HepG2 (cell line): ENCODE results near the gene CDV3. TPM values are rescaled to one million over a fixed set of nuclear protein-coding genes. Genes with fewer than 3 reads are reported as not detected.

Experiments used
- ARNT ChIP-seq: fragments of 450-650 bp; IDR thresholded peaks from 2 replicates; pipeline ENCODE4 v1.6.1; 2017
- CBFB ChIP-seq: sonication (generic); formaldehyde crosslinking; IDR thresholded peaks from 2 replicates; pipeline ENCODE4 v1.4.0; 2020; ENCODE audit warnings: missing genetic modification reagents
- CEBPG ChIP-seq: IDR thresholded peaks from 2 replicates; pipeline ENCODE4 v1.6.1; 2016
- CHCHD3 ChIP-seq: sonication (generic); formaldehyde crosslinking; IDR thresholded peaks from 2 replicates; pipeline ENCODE4 v1.8.0; 2022; ENCODE audit warnings: mild to moderate bottlenecking, missing genetic modification reagents, moderate library complexity
- EP300 ChIP-seq, 3 experiments: sonication (generic) in 1 of 3; formaldehyde crosslinking in 1 of 3; IDR thresholded peaks; 2 replicates each; pipeline versions ENCODE4 v1.5.1 to v1.6.1; 2011 to 2020; ENCODE audit warnings: low read depth in 2 of 3, low read length in 2 of 3, borderline replicate concordance in 1 of 3, improper control_type of control experiment in 1 of 3, mild to moderate bottlenecking in 1 of 3, missing genetic modification reagents in 1 of 3, moderate library complexity in 1 of 3
- FOSL2 ChIP-seq: sonication (generic); formaldehyde crosslinking; IDR thresholded peaks from 2 replicates; pipeline ENCODE4 v1.4.0; 2020; ENCODE audit warnings: missing genetic modification reagents
- FOXA3 ChIP-seq: IDR thresholded peaks from 2 replicates; pipeline ENCODE4 v1.6.1; 2016; ENCODE audit warnings: missing genetic modification reagents, missing compliant biosample characterization
- FOXJ3 ChIP-seq: sonication (generic); formaldehyde crosslinking; IDR thresholded peaks from 2 replicates; pipeline ENCODE4 v1.4.0; 2020; ENCODE audit warnings: missing genetic modification reagents, mild to moderate bottlenecking, borderline replicate concordance
- GFI1 ChIP-seq: sonication (generic); formaldehyde crosslinking; IDR thresholded peaks from 2 replicates; pipeline ENCODE4 v1.5.0; 2020; ENCODE audit warnings: missing genetic modification reagents, mild to moderate bottlenecking, borderline replicate concordance
- GTF2F1 ChIP-seq: fragments of 150-350 bp; IDR thresholded peaks from 2 replicates; pipeline ENCODE4 v1.6.1; 2014; ENCODE audit warnings: low read length
- HDAC1 ChIP-seq: sonication (generic); formaldehyde crosslinking; IDR thresholded peaks from 2 replicates; pipeline ENCODE4 v1.5.1; 2020; ENCODE audit warnings: mild to moderate bottlenecking, missing genetic modification reagents
- MED1 ChIP-seq: sonication (generic); formaldehyde crosslinking; IDR thresholded peaks from 2 replicates; pipeline ENCODE4 v1.4.0; 2020; ENCODE audit warnings: missing genetic modification reagents
- SAP130 ChIP-seq: IDR thresholded peaks from 2 replicates; pipeline ENCODE4 v1.6.1; 2016; ENCODE audit warnings: low read depth
- SOX5 ChIP-seq: IDR thresholded peaks from 2 replicates; pipeline ENCODE4 v1.6.1; 2016; ENCODE audit warnings: borderline replicate concordance
- SP5 ChIP-seq: IDR thresholded peaks from 2 replicates; pipeline ENCODE4 v1.6.1; 2016; ENCODE audit warnings: low read depth, borderline replicate concordance
- ZBTB1 ChIP-seq: sonication (generic); formaldehyde crosslinking; IDR thresholded peaks from 2 replicates; pipeline ENCODE4 v1.4.0; 2020; ENCODE audit warnings: missing genetic modification reagents, borderline replicate concordance
- ZC3H4 ChIP-seq: sonication (generic); formaldehyde crosslinking; IDR thresholded peaks from 2 replicates; pipeline ENCODE4 v1.4.0; 2020; ENCODE audit warnings: missing genetic modification reagents, borderline replicate concordance
- ZFP36 ChIP-seq: fragments of 150-350 bp; IDR thresholded peaks from 2 replicates; pipeline ENCODE4 v1.6.1; 2018; ENCODE audit warnings: borderline replicate concordance, low read length, low read depth; ENCODE audit not compliant: partially characterized antibody
- ZGPAT ChIP-seq: IDR thresholded peaks from 2 replicates; pipeline ENCODE4 v1.6.1; 2016; ENCODE audit warnings: mild to moderate bottlenecking
- ZNF230 ChIP-seq: sonication (generic); formaldehyde crosslinking; IDR thresholded peaks from 2 replicates; pipeline ENCODE4 v1.4.0; 2020; ENCODE audit warnings: mild to moderate bottlenecking, missing genetic modification reagents
- ZNF331 ChIP-seq: sonication (generic); formaldehyde crosslinking; IDR thresholded peaks from 2 replicates; pipeline ENCODE4 v1.4.0; 2020; ENCODE audit warnings: missing genetic modification reagents
- ZNF644 ChIP-seq: IDR thresholded peaks from 2 replicates; pipeline ENCODE4 v1.6.1; 2016; ENCODE audit warnings: low read depth
- ZNF652 ChIP-seq: IDR thresholded peaks from 2 replicates; pipeline ENCODE4 v1.6.1; 2016; ENCODE audit warnings: low read depth, borderline replicate concordance
- ZNF761 ChIP-seq: sonication (generic); formaldehyde crosslinking; conservative IDR thresholded peaks from 2 replicates; pipeline ENCODE4 v1.4.0; 2020; ENCODE audit warnings: mild to moderate bottlenecking, missing genetic modification reagents
- ZNF776 ChIP-seq: sonication (generic); formaldehyde crosslinking; IDR thresholded peaks from 2 replicates; pipeline ENCODE4 v1.4.0; 2020; ENCODE audit warnings: mild to moderate bottlenecking, missing genetic modification reagents
- polyA plus RNA-seq, 8 experiments: library from polyadenylated mRNA; depleted of rRNA in 3 of 8; stranded (reverse) in 7 of 8; unstranded in 1 of 8; fragments of >200 nt; fragmentation: Illumina TruSeq in 4 of 8; extraction: Trizol in 4 of 8; gene quantifications; 2 replicates each; pipeline versions ENCODE4 v1.2.1 to v1.2.3, GENCODE V29; 2011 to 2016; ENCODE audit warnings: low read depth in 4 of 8, missing spikeins in 1 of 8, mixed read lengths in 1 of 8; ENCODE audit not compliant: insufficient read depth in 1 of 8
- total RNA-seq, 5 experiments: library from RNA; depleted of rRNA; stranded (reverse); fragments of >200 nt; fragmentation: Illumina TruSeq; extraction: Trizol; gene quantifications; 2 replicates each; pipeline ENCODE4 v1.2.3, GENCODE V29; 2016; ENCODE audit warnings: low read depth in 1 of 5
- TF ChIP-seq, protein P1 (sequence below): IDR thresholded peaks from 2 replicates; pipeline ENCODE4 v1.4.0; 2020; ENCODE audit warnings: mild to moderate bottlenecking, missing genetic modification reagents

Gene CDV3
- total and polyA plus RNA-seq, 2 of the 13 experiments (the other 11 are each of a cell fraction or from before 2014, with no cell fraction given), result 46.6 to 145 TPM

- no peak for TF ChIP-seq ZFP36
- peak; percentile 64; the same call in 1 of the 2 replicates for TF ChIP-seq SOX5 (CRISPR knock-in tag)
- peak; percentile 17; the same call in 1 of the 2 replicates for TF ChIP-seq MED1 (CRISPR knock-in tag)
- peak; percentile 95 for TF ChIP-seq ZNF652 (CRISPR knock-in tag)
- 0 out of 2 replicates have a peak, but pooled peaks have one; percentile 42 for TF ChIP-seq FOXJ3
- peak; percentile 88 for TF ChIP-seq GFI1 (CRISPR knock-in tag)
- TF ChIP-seq CEBPG, result peak; percentile 80
- peak; percentile 49 for TF ChIP-seq FOXA3
- no peak for TF ChIP-seq ZNF761 (CRISPR knock-in tag)
- TF ChIP-seq ZC3H4, result no peak
- TF ChIP-seq ZNF230 (CRISPR knock-in tag), result no peak
- peak in 1 of 2 experiments; percentile 57; a peak in 1 of 4 replicates for TF ChIP-seq EP300 (IDR thresholded peaks at IDR 0.05; ENCODE audit: low read depth in 2 of 2, low read length in 2 of 2)
- no peak for TF ChIP-seq EP300 (CRISPR knock-in tag; IDR thresholded peaks at IDR 0.05; ENCODE audit: borderline replicate concordance)
- no peak for TF ChIP-seq ZNF776 (CRISPR knock-in tag)
- TF ChIP-seq ARNT, result no peak
- no peak for TF ChIP-seq CHCHD3
- TF ChIP-seq GTF2F1, result no peak
- 0 out of 2 replicates have a peak, but pooled peaks have one; percentile 7 for TF ChIP-seq FOSL2 (CRISPR knock-in tag)
- TF ChIP-seq ZBTB1, result no peak
- 0 out of 2 replicates have a peak, but pooled peaks have one; percentile 24 for TF ChIP-seq HDAC1
- 0 out of 2 replicates have a peak, but pooled peaks have one; percentile 26 for TF ChIP-seq SAP130 (CRISPR knock-in tag)
- TF ChIP-seq CBFB, result no peak
- TF ChIP-seq, protein P1, sequence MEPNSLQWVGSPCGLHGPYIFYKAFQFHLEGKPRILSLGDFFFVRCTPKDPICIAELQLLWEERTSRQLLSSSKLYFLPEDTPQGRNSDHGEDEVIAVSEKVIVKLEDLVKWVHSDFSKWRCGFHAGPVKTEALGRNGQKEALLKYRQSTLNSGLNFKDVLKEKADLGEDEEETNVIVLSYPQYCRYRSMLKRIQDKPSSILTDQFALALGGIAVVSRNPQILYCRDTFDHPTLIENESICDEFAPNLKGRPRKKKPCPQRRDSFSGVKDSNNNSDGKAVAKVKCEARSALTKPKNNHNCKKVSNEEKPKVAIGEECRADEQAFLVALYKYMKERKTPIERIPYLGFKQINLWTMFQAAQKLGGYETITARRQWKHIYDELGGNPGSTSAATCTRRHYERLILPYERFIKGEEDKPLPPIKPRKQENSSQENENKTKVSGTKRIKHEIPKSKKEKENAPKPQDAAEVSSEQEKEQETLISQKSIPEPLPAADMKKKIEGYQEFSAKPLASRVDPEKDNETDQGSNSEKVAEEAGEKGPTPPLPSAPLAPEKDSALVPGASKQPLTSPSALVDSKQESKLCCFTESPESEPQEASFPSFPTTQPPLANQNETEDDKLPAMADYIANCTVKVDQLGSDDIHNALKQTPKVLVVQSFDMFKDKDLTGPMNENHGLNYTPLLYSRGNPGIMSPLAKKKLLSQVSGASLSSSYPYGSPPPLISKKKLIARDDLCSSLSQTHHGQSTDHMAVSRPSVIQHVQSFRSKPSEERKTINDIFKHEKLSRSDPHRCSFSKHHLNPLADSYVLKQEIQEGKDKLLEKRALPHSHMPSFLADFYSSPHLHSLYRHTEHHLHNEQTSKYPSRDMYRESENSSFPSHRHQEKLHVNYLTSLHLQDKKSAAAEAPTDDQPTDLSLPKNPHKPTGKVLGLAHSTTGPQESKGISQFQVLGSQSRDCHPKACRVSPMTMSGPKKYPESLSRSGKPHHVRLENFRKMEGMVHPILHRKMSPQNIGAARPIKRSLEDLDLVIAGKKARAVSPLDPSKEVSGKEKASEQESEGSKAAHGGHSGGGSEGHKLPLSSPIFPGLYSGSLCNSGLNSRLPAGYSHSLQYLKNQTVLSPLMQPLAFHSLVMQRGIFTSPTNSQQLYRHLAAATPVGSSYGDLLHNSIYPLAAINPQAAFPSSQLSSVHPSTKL (CRISPR knock-in tag), result peak; percentile 61; the same call in 1 of the 2 replicates
- no peak for TF ChIP-seq ZGPAT (CRISPR knock-in tag)
- TF ChIP-seq ZNF644 (CRISPR knock-in tag), result peak; percentile 4; the same call in 1 of the 2 replicates
- no peak for TF ChIP-seq ZNF331 (CRISPR knock-in tag)
- TF ChIP-seq SP5 (CRISPR knock-in tag), result 0 out of 2 replicates have a peak, but pooled peaks have one; percentile 12
Observed at GRCh38 chr3:133535971-133536881, 37.3 kb upstream of the CDV3 start (continued).
